ENCODE measurements around the gene PARD3.

DNA sequence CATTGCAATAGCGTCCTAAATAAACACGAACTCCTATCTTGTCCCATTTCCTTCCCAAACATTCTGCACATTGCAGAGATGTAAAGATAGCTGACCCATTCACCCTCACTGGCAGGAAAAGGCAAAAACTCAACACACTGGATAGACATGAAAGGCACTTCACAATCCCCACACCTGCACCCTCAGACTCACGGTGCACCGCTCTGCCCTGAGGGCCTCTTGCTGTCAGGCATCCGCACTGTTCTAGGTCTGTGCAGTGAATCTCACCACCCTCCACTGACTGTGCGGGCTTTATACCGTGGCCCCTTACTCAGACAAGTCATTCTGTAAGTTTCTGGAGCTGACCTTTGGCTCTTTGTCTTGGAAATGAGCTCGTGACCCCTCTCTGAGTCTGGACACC, 42.9 kb upstream of the PARD3 start:
- no peak for TF ChIP-seq POLR2A (IDR thresholded peaks at IDR 0.05)
- TF ChIP-seq, protein P1, sequence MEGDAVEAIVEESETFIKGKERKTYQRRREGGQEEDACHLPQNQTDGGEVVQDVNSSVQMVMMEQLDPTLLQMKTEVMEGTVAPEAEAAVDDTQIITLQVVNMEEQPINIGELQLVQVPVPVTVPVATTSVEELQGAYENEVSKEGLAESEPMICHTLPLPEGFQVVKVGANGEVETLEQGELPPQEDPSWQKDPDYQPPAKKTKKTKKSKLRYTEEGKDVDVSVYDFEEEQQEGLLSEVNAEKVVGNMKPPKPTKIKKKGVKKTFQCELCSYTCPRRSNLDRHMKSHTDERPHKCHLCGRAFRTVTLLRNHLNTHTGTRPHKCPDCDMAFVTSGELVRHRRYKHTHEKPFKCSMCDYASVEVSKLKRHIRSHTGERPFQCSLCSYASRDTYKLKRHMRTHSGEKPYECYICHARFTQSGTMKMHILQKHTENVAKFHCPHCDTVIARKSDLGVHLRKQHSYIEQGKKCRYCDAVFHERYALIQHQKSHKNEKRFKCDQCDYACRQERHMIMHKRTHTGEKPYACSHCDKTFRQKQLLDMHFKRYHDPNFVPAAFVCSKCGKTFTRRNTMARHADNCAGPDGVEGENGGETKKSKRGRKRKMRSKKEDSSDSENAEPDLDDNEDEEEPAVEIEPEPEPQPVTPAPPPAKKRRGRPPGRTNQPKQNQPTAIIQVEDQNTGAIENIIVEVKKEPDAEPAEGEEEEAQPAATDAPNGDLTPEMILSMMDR (IDR thresholded peaks at IDR 0.05): no peak
